Neural cell (in vitro differentiated cells): ENCODE measurements around the gene SLC9A6.

Experiments used
- CTCF ChIP-seq: fragments of 450-650 bp; IDR thresholded peaks from 2 replicates; pipeline ENCODE4 v1.5.1; 2014; ENCODE audit warnings: antibody characterized with exemption, mild to moderate bottlenecking, moderate library complexity; ENCODE audit not compliant: poor library complexity, severe bottlenecking
- EP300 ChIP-seq: fragments of 450-650 bp; conservative IDR thresholded peaks from 2 replicates; pipeline ENCODE4 v1.6.1; 2014; ENCODE audit warnings: antibody characterized with exemption, mild to moderate bottlenecking, moderate library complexity; ENCODE audit not compliant: poor library complexity, severe bottlenecking
- EZH2 ChIP-seq: fragments of 200-600, 300-800 bp; shearing (Covaris generic), sonication (generic); IDR thresholded peaks from 2 replicates; pipeline ENCODE4 v1.6.1; 2014; ENCODE audit warnings: antibody characterized with exemption, low read length, borderline replicate concordance, mild to moderate bottlenecking; ENCODE audit not compliant: insufficient read depth, poor library complexity, severe bottlenecking
- MXI1 ChIP-seq: fragments of 450-650 bp; conservative IDR thresholded peaks from 2 replicates; pipeline ENCODE4 v1.6.1; 2014; ENCODE audit warnings: antibody characterized with exemption, mild to moderate bottlenecking; ENCODE audit not compliant: poor library complexity, severe bottlenecking
- POLR2AphosphoS5 ChIP-seq: IDR thresholded peaks from 2 replicates; pipeline ENCODE4 v1.6.1; 2012
- REST ChIP-seq: IDR thresholded peaks from 2 replicates; pipeline ENCODE4 v1.6.1; 2012; ENCODE audit warnings: borderline replicate concordance
- TAF1 ChIP-seq: IDR thresholded peaks from 2 replicates; pipeline ENCODE4 v1.6.1; 2012; ENCODE audit warnings: low read depth

GRCh38 chrX:136031626-136032025 is 46.4 kb downstream of the SLC9A6 start:
- no peak for TF ChIP-seq REST
- no peak for TF ChIP-seq EZH2
- no peak for TF ChIP-seq EP300
- no peak for TF ChIP-seq CTCF
- TF ChIP-seq POLR2AphosphoS5: no peak
- TF ChIP-seq TAF1: no peak
- no peak for TF ChIP-seq MXI1
